HFF-Myc (cell line): ENCODE measurements around the gene PNPLA7.
A peak's percentile ranks its signal among the peaks of the same experiment; 100 is the strongest.

ENCODE experiments used
- DNase-seq: peaks from one replicate; pipeline ENCODE4 v3.0.0-alpha.2; 2011; ENCODE audit warnings: low read depth; ENCODE audit errors: extremely low read depth
- H3K4me3 ChIP-seq: replicated peaks from 2 replicates; pipeline ENCODE4 v1.5.1; 2011; ENCODE audit warnings: low read depth, mild to moderate bottlenecking, control low read depth, low read length
- CTCF ChIP-seq: IDR thresholded peaks from 2 replicates; pipeline ENCODE4 v1.5.1; 2012; ENCODE audit warnings: mild to moderate bottlenecking, low read depth, low read length, control low read depth; ENCODE audit errors: missing control alignments

The PNPLA7 gene

GRCh38 chr9:137506702-137507171, 43.5 kb downstream of the PNPLA7 start:
- H3K4me3 ChIP-seq, result no peak overlapping the region
- DNase-seq, result peak; percentile 65

DNA sequence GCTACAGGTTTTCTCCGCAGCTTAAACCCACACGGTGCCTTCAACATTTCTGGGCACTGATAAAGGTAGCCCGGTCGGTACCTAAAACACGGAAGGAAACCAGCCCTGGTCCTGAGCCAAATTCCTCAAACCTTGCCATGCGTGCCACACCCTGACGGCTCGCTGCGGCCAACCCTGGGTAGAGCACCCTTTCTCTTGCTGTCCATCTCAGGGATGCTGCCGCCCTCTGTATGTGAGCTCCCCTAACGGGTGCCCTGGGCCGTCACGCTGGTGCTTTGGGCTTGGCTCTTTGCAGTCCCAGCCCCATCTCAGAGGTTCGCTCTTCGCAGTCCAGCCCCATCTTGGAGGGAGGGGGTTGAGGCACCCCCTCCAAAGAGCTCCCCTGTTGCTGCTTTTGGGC, 43.9 kb downstream of the PNPLA7 start:
- no peak for TF ChIP-seq CTCF
- DNase-seq, result no peak
- no peak overlapping the region for H3K4me3 ChIP-seq

More at GRCh38 chr9:137506702-137507171, 43.5 kb downstream of the PNPLA7 start:
- TF ChIP-seq CTCF, result no peak

- no peak for DNase-seq
- TF ChIP-seq CTCF, result no peak
- no peak overlapping the region for H3K4me3 ChIP-seq
Measured at GRCh38 chr9:137505421-137506140, 44.6 kb downstream of the PNPLA7 start.

GRCh38 chr9:137504432-137504777, 45.8 kb downstream of the PNPLA7 start:
- no peak overlapping the region for H3K4me3 ChIP-seq
- TF ChIP-seq CTCF, result no peak
- DNase-seq, result no peak

- H3K4me3 ChIP-seq, result no peak overlapping the region
- no peak for DNase-seq
- TF ChIP-seq CTCF, result no peak
Measured at GRCh38 chr9:137502008-137502911, 47.9 kb downstream of the PNPLA7 start.

- TF ChIP-seq CTCF, result no peak
- no peak overlapping the region for H3K4me3 ChIP-seq
- DNase-seq, result no peak
Measured at GRCh38 chr9:137501457-137501856, 48.7 kb downstream of the PNPLA7 start.
